AG04450 (cell line): ENCODE results near the gene DKKL1. TPM values are rescaled to one million over a fixed set of nuclear protein-coding genes. Genes with fewer than 3 reads are reported as not detected.

Source experiments
- CTCF ChIA-PET: fragments of 300-600, 350-600 bp; formaldehyde crosslinking; extraction: SDS; loops from one replicate; lab custom pipeline; 2022; ENCODE audit warnings: antibody characterized with exemption, inconsistent platforms; lab: Charles Lee
- POLR2A ChIA-PET: fragments of 350-600 bp; formaldehyde crosslinking; extraction: SDS; loops from one replicate; lab custom pipeline; 2021; ENCODE audit warnings: antibody characterized with exemption, inconsistent platforms; lab: Yijun Ruan, JAX
- DNase-seq: peaks from one replicate; pipeline ENCODE4 v3.0.0-alpha.2; 2011; ENCODE audit warnings: low read depth, low spot score
- H3K27ac ChIP-seq: one replicate; pipeline ENCODE4 v1.5.1; 2012; ENCODE audit warnings: low read depth, low read length, control low read depth
- H3K27me3 ChIP-seq: one replicate; pipeline ENCODE4 v1.6.0; 2012; ENCODE audit warnings: low read length; ENCODE audit not compliant: control insufficient read depth, insufficient read depth
- H3K4me3 ChIP-seq: 2 replicates; pipeline ENCODE4 v1.5.1; 2011; ENCODE audit warnings: mild to moderate bottlenecking, low read depth, low read length, control low read depth
- H3K9me3 ChIP-seq: 2 replicates; pipeline ENCODE4 v1.5.1; 2012; ENCODE audit warnings: low read length; ENCODE audit not compliant: control insufficient read depth, insufficient read depth
- polyA plus RNA-seq: library from polyadenylated mRNA; depleted of rRNA; stranded (reverse); fragments of >200 nt; gene quantifications from 2 replicates; pipeline ENCODE4 v1.2.3, GENCODE V29; 2011
- TF ChIP-seq, protein P1 (sequence below): IDR thresholded peaks from 2 replicates; pipeline ENCODE4 v1.5.1; 2011; ENCODE audit warnings: low read depth, low read length, control low read depth, inconsistent platforms

DKKL1 gene
- polyA plus RNA-seq, 1 experiment, result 0.14 TPM

DNA sequence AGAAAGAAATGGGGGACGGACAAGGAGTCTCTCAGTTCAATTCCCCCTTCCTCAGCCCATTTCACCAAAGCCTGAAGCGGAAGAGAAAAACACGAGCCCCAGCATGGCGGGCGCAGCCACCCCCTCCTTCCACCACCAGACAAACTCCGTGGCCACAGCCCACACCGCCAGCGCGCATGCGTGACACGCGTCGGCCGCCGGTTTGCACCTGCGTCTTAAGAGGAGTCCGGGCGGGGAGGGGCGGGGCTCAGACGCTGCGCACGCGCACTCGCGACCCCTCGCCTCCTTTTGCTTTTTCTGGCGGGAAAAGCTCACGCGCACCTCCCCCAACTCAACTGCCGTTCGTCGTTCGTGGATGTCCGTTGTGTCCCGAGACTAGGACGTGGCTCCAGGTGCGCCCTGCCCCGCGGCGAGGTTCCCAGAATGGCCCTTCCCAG lies 24.3 kb downstream of the DKKL1 start, which contains the start of gene KASH5:
KASH5 (plus strand) TSS at position 314 of the 437 bp plus-strand sequence. CDS start 2,635 bp downstream, outside the sequence.
- DNase-seq, result no peak
- Histone ChIP-seq H3K27ac (no peak within 1 kb of the TSS), H3K27me3 (peaks cover 6% of the 10 kb centered on the region), H3K9me3 (peaks cover 5% of the 10 kb centered on the region; the same call in 1 of the 2 replicates), H3K4me3 (no peak within 1 kb of the TSS)
- POLR2A ChIA-PET, result interaction anchor here (0.7 kb wide), 1 partner anchor 87 kb away, joined by 5 read pairs; no protein-coding TSS in a partner anchor
- TF ChIP-seq, protein P1, sequence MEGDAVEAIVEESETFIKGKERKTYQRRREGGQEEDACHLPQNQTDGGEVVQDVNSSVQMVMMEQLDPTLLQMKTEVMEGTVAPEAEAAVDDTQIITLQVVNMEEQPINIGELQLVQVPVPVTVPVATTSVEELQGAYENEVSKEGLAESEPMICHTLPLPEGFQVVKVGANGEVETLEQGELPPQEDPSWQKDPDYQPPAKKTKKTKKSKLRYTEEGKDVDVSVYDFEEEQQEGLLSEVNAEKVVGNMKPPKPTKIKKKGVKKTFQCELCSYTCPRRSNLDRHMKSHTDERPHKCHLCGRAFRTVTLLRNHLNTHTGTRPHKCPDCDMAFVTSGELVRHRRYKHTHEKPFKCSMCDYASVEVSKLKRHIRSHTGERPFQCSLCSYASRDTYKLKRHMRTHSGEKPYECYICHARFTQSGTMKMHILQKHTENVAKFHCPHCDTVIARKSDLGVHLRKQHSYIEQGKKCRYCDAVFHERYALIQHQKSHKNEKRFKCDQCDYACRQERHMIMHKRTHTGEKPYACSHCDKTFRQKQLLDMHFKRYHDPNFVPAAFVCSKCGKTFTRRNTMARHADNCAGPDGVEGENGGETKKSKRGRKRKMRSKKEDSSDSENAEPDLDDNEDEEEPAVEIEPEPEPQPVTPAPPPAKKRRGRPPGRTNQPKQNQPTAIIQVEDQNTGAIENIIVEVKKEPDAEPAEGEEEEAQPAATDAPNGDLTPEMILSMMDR, result no peak
- CTCF ChIA-PET, result no interaction called here

DNA sequence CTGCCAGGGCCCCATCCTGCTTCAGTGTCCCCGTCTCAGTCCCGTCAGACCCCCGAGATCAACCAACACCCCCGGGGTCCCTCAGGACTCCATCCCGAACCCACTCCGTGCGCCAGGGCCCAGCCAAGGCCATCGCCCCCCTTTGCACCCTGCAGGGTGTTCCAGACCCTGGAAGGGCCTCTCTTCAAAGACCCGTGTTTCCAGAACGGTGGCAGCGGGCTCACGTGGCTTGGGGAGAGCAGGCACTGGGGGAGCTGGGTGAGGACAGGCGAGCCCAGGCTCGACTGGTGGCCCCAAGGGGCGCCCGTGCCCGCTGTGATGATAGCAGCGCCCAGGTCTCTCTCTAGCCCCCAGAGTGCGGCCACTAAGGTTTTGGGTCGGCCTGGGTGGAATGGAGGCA lies 25.7 kb downstream of the DKKL1 start:
- CTCF ChIA-PET, result no interaction called here
- no peak for DNase-seq
- H3K4me3 ChIP-seq, result no peak overlapping the region
- peaks cover 15% of the 10 kb centered on the region for H3K27me3 ChIP-seq
- TF ChIP-seq, protein P1, result no peak
- POLR2A ChIA-PET, result no interaction called here
- H3K9me3 ChIP-seq, result peaks cover 5% of the 10 kb centered on the region; the same call in 1 of the 2 replicates
- H3K27ac ChIP-seq, result no peak overlapping the region

DNA sequence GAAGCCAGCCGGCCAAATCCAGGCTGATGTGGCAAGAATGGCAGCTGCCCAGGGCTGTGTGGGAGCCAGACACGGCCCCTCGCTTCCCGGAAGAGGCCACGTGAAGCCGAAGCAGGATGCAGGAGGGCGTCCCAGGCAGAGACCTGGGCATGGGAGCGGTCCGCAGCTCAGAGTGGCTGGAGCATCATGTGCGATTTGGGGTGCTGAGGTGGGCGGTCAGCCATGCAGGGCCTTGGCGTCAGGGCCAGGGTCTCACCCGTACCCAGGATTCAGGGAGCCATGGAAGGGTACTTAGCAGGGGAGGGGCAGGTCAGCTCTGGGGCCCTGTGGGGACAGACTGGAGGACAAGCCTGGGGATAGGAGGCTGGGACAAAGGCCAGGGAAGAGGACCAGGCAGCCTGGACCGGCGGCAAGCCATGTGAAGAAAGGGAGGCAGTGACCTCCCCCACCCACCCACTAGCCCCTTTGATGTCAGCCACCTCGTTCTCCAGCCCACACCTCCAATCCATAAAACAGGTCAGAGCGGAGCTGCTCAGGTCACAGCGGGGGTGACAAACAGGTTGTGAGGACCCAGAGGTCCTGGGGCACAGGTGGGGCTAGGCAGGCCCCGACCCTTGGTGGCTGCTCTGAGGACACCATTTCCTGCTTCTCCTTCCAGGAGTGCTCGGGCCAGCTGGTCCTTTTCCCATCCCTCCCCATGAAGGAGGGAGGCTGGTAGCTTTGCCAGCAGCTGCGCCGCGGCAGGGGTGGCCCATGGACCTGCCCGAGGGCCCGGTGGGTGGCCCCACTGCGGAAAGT lies 26.7 kb downstream of the DKKL1 start:
- no peak overlapping the region for H3K27ac ChIP-seq
- TF ChIP-seq, protein P1, result no peak
- no peak for DNase-seq
- H3K9me3 ChIP-seq, result peaks cover 5% of the 10 kb centered on the region; the same call in 1 of the 2 replicates
- POLR2A ChIA-PET, result no interaction called here
- H3K4me3 ChIP-seq, result no peak overlapping the region
- peaks cover 22% of the 10 kb centered on the region for H3K27me3 ChIP-seq
- CTCF ChIA-PET, result interaction anchor here (1.0 kb wide), 1 partner anchor 21 kb away, joined by 4 read pairs; no protein-coding TSS in a partner anchor

DNA sequence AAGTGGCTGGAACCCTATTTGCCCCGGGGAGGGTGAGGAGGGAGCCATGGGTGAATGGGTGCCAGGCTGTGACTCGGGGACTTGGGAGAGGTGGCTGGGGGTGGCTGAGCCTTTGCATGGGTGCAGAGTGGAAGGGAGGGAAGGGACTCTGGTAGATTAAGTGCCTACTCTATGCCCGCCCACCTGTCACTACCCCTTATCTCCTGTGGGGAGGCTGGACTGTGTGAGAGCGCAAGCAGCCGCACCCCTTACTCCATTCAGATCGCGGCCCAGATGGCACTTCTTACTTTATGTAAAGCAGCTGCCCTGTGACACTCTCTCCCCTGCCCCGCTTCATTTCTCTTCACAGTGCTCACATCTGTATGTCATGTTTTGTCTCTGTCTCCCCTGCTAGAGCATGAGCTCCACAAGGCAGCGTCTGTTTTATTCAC lies 27.3 kb downstream of the DKKL1 start:
- ChIA-PET CTCF (interaction anchor here (0.6 to 1.4 kb wide), 5 partner anchors 9 to 158 kb away, joined by 3 to 15 read pairs (median 4); no protein-coding TSS in a partner anchor), POLR2A (no interaction called here)
- DNase-seq, result no peak
- H3K27ac ChIP-seq, result no peak overlapping the region
- TF ChIP-seq, protein P1, result no peak
- peaks cover 26% of the 10 kb centered on the region for H3K27me3 ChIP-seq
- H3K4me3 ChIP-seq, result no peak overlapping the region
- H3K9me3 ChIP-seq, result peaks cover 5% of the 10 kb centered on the region; the same call in 1 of the 2 replicates
